Hematopoietic multipotent progenitor cell treated with erythropoietin and hydrocortisone succinate and interleukin-3 and kit ligand, for 8 days (in vitro differentiated cells): ENCODE results near the gene EXOC4.
"Not testable (repeated sequence)": the region's sequence is repeated elsewhere in the genome, so short reads cannot be mapped to it uniquely, and the experiment has no call there.

ENCODE experiments used
- DNase-seq: peaks from one replicate; pipeline ENCODE4 v3.0.0-alpha.2; 2015

EXOC4 gene

GRCh38 chr7:133963629-133964028, 710.8 kb downstream of the EXOC4 start:
- DNase-seq, result no peak

- DNase-seq, result no peak
These were observed 718.7 kb downstream of the EXOC4 start for GRCh38 chr7:133971625-133972024.

GRCh38 chr7:133973710-133974109, 720.8 kb downstream of the EXOC4 start:
- no peak for DNase-seq

GRCh38 chr7:133975130-133975529, 722.3 kb downstream of the EXOC4 start:
- DNase-seq, result no peak

GRCh38 chr7:133976140-133976539, 723.3 kb downstream of the EXOC4 start:
- no peak for DNase-seq

GRCh38 chr7:133977409-133978274, 724.8 kb downstream of the EXOC4 start:
- no peak for DNase-seq

- no peak for DNase-seq
These were observed 725.8 kb downstream of the EXOC4 start for GRCh38 chr7:133978502-133979295.

GRCh38 chr7:133980804-133981203, 727.9 kb downstream of the EXOC4 start:
- DNase-seq, result no peak

- no peak for DNase-seq
These were observed 731.0 kb downstream of the EXOC4 start for GRCh38 chr7:133983685-133984419.

GRCh38 chr7:133985300-133985699, 732.4 kb downstream of the EXOC4 start:
- DNase-seq, result peak; percentile 5

- DNase-seq, result no peak
These were observed 734.7 kb downstream of the EXOC4 start for GRCh38 chr7:133987582-133987981.

- no peak for DNase-seq
These were observed 740.7 kb downstream of the EXOC4 start for GRCh38 chr7:133993547-133993946.

GRCh38 chr7:133994100-133994499, 741.2 kb downstream of the EXOC4 start:
- DNase-seq, result not testable (repeated sequence)

GRCh38 chr7:133997463-133997862, 744.6 kb downstream of the EXOC4 start:
- DNase-seq, result no peak

GRCh38 chr7:133999178-133999577, 746.3 kb downstream of the EXOC4 start:
- DNase-seq, result no peak

GRCh38 chr7:134004829-134005505, 752.1 kb downstream of the EXOC4 start:
- peak; percentile 12 for DNase-seq

GRCh38 chr7:134009314-134010110, 756.6 kb downstream of the EXOC4 start:
- no peak for DNase-seq

GRCh38 chr7:134013249-134013648, 760.4 kb downstream of the EXOC4 start:
- DNase-seq, result no peak

GRCh38 chr7:134014935-134015334, 762.1 kb downstream of the EXOC4 start:
- DNase-seq, result no peak

- peak; percentile 3 for DNase-seq
These were observed 763.5 kb downstream of the EXOC4 start for GRCh38 chr7:134016223-134016941.

GRCh38 chr7:134016942-134017303, 764.0 kb downstream of the EXOC4 start:
- no peak for DNase-seq
